ENCODE measurements around the gene FARP1.

GRCh38 chr13:98496966-98497365 is 354.1 kb downstream of the FARP1 start:
- no peak for TF ChIP-seq EZH2 (IDR thresholded peaks at IDR 0.05; ENCODE audit: insufficient read depth, low read length)
- TF ChIP-seq CTCF (IDR thresholded peaks at IDR 0.05; ENCODE audit: insufficient read depth, low read depth, low read length): no peak

Measured in astrocyte (in vitro differentiated cells and primary cell).